ENCODE results near the gene NFAM1. TPM values are rescaled to one million over a fixed set of nuclear protein-coding genes. Genes with fewer than 3 reads are reported as not detected.
A peak's percentile ranks its signal among the peaks of the same experiment; 100 is the strongest.

NFAM1 gene
- total and polyA plus RNA-seq, 4 donors = 0.36 to 3.8 (median 2.6) TPM

DNA sequence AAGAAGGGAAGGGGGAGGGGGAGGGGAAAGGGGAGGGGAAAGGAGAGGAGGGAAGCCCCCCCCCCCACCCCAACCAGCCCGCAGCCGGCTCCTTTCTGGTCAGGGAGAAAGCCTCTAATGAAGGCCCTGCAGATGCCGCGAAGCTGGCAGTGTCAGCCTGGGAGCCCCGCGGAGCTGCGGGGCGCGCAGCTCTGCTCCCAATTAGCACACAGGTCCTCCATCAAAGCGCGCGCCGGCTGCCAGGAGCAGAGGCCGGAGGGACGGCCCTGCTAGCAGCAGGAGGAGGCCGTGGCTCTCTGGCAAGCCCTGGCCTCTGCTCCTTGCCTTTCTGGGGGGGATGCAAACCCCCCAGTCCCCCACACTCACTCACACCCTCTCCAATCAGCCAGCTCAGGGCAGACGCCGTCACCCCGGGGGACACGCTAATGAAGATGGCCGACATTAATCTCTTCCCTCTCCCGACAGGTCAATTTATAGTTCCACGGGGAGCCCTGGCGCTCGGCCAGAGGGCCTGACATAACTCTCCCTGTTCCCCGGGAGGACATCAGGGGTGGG, 91.3 kb downstream of the NFAM1 start:
- DNase-seq (ENCODE audit: low spot score) = no peak
- 47% methylated on average over 26 of the region's 26 CpGs for WGBS
- H3K9me3 ChIP-seq (ENCODE audit: control insufficient read depth in 4 of 4, low read length in 3 of 4) = no peaks in the 10 kb centered on the region
- peaks cover 0 to 11% (median 3%) of the 10 kb centered on the region in 4 donors for H3K4me1 ChIP-seq (ENCODE audit: control insufficient read depth in 4 of 4, insufficient read depth in 4 of 4, low read length in 3 of 4)
- no peak overlapping the region for H3K4me3 ChIP-seq (ENCODE audit: low read depth in 1 of 3, low read length in 3 of 3)
- no peaks in the 10 kb centered on the region for H3K36me3 ChIP-seq (ENCODE audit: control insufficient read depth in 4 of 4, insufficient read depth in 3 of 4, low read depth in 1 of 4, low read length in 3 of 4)
- H3K27ac ChIP-seq (ENCODE audit: low read depth in 1 of 2, low read length in 2 of 2) = no peak overlapping the region
- no peaks in the 10 kb centered on the region for H3K27me3 ChIP-seq (ENCODE audit: control insufficient read depth in 4 of 4, insufficient read depth in 4 of 4, low read length in 3 of 4)
- no peak overlapping the region for H3K9ac ChIP-seq (ENCODE audit: low read depth in 1 of 2, low read length in 2 of 2)
- TF ChIP-seq EGR1 (IDR thresholded peaks at IDR 0.05; ENCODE audit: low read depth in 2 of 2) (no peak), FOXA2 (IDR thresholded peaks at IDR 0.05) (no peak), GABPA (IDR thresholded peaks at IDR 0.05 in 1 of 2, conservative IDR thresholded peaks at IDR 0.05 in 1 of 2) (no peak), RXRA (IDR thresholded peaks at IDR 0.05) (no peak), SP1 (IDR thresholded peaks at IDR 0.05) (no peak), HNF4G (IDR thresholded peaks at IDR 0.05) (no peak)

- no peak overlapping the region for H3K27ac ChIP-seq (ENCODE audit: low read depth in 1 of 2, low read length in 2 of 2)
- H3K36me3 ChIP-seq (ENCODE audit: control insufficient read depth in 4 of 4, insufficient read depth in 3 of 4, low read depth in 1 of 4, low read length in 3 of 4) = no peaks in the 10 kb centered on the region
- no peaks in the 10 kb centered on the region for H3K9me3 ChIP-seq (ENCODE audit: control insufficient read depth in 4 of 4, low read length in 3 of 4)
- 99% methylated on average over 3 of the region's 3 CpGs for whole genome bisulfite sequencing
- peaks cover 0 to 17% (median 6%) of the 10 kb centered on the region in 4 donors for H3K4me1 ChIP-seq (ENCODE audit: control insufficient read depth in 4 of 4, insufficient read depth in 4 of 4, low read length in 3 of 4)
- no peak overlapping the region for H3K4me3 ChIP-seq (ENCODE audit: low read depth in 1 of 3, low read length in 3 of 3)
- no peaks in the 10 kb centered on the region for H3K27me3 ChIP-seq (ENCODE audit: control insufficient read depth in 4 of 4, insufficient read depth in 4 of 4, low read length in 3 of 4)
- DNase-seq (ENCODE audit: low spot score) = no peak
- no peak overlapping the region for H3K9ac ChIP-seq (ENCODE audit: low read depth in 1 of 2, low read length in 2 of 2)
- TF ChIP-seq NR2F2 (IDR thresholded peaks at IDR 0.05) (no peak), FOXA2 (IDR thresholded peaks at IDR 0.05) (no peak), YY1 (IDR thresholded peaks at IDR 0.05) (no peak), REST (IDR thresholded peaks at IDR 0.05) (no peak)
Measured at GRCh38 chr22:42340150-42340549, 92.1 kb downstream of the NFAM1 start.

DNA sequence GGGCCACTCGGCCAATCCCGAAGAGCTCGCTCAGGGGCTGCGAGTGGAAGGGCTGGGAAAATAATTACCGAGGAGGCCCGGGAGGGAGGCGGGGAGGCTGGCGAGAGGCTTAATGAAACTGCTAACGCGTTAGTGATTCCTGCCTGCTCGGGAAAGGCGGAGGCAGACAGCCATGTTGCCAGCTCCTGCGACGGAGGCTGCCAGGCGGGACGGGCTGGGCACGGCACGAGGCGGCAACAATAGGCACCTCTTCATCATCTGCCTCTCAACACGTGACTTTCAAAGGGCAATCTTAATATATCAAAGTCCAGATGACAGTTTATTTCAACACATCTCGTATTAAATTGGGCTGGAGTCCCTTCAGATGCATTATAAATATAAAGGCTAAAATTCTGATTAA, 93.7 kb downstream of the NFAM1 start:
- 62% methylated on average over 21 of the region's 21 CpGs for WGBS
- DNase-seq (ENCODE audit: low spot score) = no peak
- Histone ChIP-seq H3K36me3 (ENCODE audit: control insufficient read depth in 4 of 4, insufficient read depth in 3 of 4, low read depth in 1 of 4, low read length in 3 of 4) (no peaks in the 10 kb centered on the region), H3K4me1 (ENCODE audit: control insufficient read depth in 4 of 4, insufficient read depth in 4 of 4, low read length in 3 of 4) (peaks cover 0 to 17% (median 6%) of the 10 kb centered on the region in 4 donors), H3K27ac (ENCODE audit: low read depth in 1 of 2, low read length in 2 of 2) (no peak overlapping the region), H3K27me3 (ENCODE audit: control insufficient read depth in 4 of 4, insufficient read depth in 4 of 4, low read length in 3 of 4) (no peaks in the 10 kb centered on the region), H3K9ac (ENCODE audit: low read depth in 1 of 2, low read length in 2 of 2) (no peak overlapping the region), H3K4me3 (ENCODE audit: low read depth in 1 of 3, low read length in 3 of 3) (no peak overlapping the region), H3K9me3 (ENCODE audit: control insufficient read depth in 4 of 4, low read length in 3 of 4) (no peaks in the 10 kb centered on the region)
- no peak for TF ChIP-seq YY1 (IDR thresholded peaks at IDR 0.05)
- TF ChIP-seq RXRA (IDR thresholded peaks at IDR 0.05) = peak in 1 of 2 donors; percentile 13
- TF ChIP-seq HNF4A (conservative IDR thresholded peaks at IDR 0.05) = peak; percentile 66 to 77

DNA sequence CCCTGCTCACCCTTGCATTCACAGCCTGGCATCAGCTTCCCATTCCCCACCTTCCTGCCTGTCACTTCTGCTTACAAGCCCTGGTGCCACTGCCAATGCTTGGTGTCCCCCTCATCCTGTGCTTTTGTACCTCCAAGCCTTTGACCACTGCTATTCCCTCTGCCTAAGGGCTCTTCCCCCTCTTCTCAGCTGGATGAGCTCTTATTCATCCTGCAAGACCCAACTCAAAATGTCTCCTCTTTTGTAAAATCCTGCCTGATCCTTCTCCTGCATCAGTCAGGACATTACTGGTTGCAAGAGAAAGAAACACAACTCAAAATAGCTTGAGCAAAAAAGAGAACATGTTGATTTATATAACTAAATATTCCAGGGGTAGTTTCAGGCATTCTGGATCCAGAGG, 94.8 kb downstream of the NFAM1 start:
- no peak overlapping the region for H3K9ac ChIP-seq (ENCODE audit: low read depth in 1 of 2, low read length in 2 of 2)
- peaks cover 0 to 17% (median 6%) of the 10 kb centered on the region in 4 donors for H3K4me1 ChIP-seq (ENCODE audit: control insufficient read depth in 4 of 4, insufficient read depth in 4 of 4, low read length in 3 of 4)
- no peak overlapping the region for H3K4me3 ChIP-seq (ENCODE audit: low read depth in 1 of 3, low read length in 3 of 3)
- H3K9me3 ChIP-seq (ENCODE audit: control insufficient read depth in 4 of 4, low read length in 3 of 4) = no peaks in the 10 kb centered on the region
- no peak overlapping the region for H3K27ac ChIP-seq (ENCODE audit: low read depth in 1 of 2, low read length in 2 of 2)
- H3K27me3 ChIP-seq (ENCODE audit: control insufficient read depth in 4 of 4, insufficient read depth in 4 of 4, low read length in 3 of 4) = no peaks in the 10 kb centered on the region
- DNase-seq (ENCODE audit: low spot score) = no peak
- no peaks in the 10 kb centered on the region for H3K36me3 ChIP-seq (ENCODE audit: control insufficient read depth in 4 of 4, insufficient read depth in 3 of 4, low read depth in 1 of 4, low read length in 3 of 4)
- TF ChIP-seq HNF4G (IDR thresholded peaks at IDR 0.05) = no peak
- TF ChIP-seq HNF4A (conservative IDR thresholded peaks at IDR 0.05) = no peak
- TF ChIP-seq, protein P1, sequence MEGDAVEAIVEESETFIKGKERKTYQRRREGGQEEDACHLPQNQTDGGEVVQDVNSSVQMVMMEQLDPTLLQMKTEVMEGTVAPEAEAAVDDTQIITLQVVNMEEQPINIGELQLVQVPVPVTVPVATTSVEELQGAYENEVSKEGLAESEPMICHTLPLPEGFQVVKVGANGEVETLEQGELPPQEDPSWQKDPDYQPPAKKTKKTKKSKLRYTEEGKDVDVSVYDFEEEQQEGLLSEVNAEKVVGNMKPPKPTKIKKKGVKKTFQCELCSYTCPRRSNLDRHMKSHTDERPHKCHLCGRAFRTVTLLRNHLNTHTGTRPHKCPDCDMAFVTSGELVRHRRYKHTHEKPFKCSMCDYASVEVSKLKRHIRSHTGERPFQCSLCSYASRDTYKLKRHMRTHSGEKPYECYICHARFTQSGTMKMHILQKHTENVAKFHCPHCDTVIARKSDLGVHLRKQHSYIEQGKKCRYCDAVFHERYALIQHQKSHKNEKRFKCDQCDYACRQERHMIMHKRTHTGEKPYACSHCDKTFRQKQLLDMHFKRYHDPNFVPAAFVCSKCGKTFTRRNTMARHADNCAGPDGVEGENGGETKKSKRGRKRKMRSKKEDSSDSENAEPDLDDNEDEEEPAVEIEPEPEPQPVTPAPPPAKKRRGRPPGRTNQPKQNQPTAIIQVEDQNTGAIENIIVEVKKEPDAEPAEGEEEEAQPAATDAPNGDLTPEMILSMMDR (IDR thresholded peaks at IDR 0.05; ENCODE audit: low read depth, low read length, missing input control) = no peak
- no peak for TF ChIP-seq YY1 (IDR thresholded peaks at IDR 0.05)
- TF ChIP-seq REST (IDR thresholded peaks at IDR 0.05) = no peak
- no peak for TF ChIP-seq ATF3 (IDR thresholded peaks at IDR 0.05)
- no peak for TF ChIP-seq FOXA2 (IDR thresholded peaks at IDR 0.05)
- TF ChIP-seq MAX (IDR thresholded peaks at IDR 0.05) = no peak

Measured in liver (tissue), 9 donors.